GF-D8 (cell line): ENCODE data around the gene TAGLN2.

Experiments used
- DNase-seq: peaks from one replicate; lab custom pipeline; 2025; lab: John Stamatoyannopoulos, UW

TAGLN2 gene

DNA sequence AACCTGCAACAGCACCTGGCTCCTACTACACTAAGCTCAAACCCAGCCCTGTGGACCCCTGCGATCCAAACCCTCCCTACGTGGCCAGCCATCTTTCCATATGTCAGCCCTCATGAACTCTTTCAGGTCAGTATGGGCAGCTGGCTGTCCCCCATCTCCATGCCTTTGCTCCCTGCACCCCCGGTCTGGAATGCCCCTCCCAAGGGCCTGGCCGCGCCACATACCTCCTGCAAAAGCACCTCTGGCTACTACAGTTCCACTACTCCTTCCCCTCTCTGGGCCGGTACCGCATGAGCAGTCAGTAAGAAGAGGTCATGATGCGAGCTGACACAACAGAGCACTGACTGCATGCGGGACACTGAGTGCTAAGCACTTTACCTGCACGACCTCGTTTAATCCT, 10.0 kb upstream of the TAGLN2 start:
- no peak for DNase-seq

DNA sequence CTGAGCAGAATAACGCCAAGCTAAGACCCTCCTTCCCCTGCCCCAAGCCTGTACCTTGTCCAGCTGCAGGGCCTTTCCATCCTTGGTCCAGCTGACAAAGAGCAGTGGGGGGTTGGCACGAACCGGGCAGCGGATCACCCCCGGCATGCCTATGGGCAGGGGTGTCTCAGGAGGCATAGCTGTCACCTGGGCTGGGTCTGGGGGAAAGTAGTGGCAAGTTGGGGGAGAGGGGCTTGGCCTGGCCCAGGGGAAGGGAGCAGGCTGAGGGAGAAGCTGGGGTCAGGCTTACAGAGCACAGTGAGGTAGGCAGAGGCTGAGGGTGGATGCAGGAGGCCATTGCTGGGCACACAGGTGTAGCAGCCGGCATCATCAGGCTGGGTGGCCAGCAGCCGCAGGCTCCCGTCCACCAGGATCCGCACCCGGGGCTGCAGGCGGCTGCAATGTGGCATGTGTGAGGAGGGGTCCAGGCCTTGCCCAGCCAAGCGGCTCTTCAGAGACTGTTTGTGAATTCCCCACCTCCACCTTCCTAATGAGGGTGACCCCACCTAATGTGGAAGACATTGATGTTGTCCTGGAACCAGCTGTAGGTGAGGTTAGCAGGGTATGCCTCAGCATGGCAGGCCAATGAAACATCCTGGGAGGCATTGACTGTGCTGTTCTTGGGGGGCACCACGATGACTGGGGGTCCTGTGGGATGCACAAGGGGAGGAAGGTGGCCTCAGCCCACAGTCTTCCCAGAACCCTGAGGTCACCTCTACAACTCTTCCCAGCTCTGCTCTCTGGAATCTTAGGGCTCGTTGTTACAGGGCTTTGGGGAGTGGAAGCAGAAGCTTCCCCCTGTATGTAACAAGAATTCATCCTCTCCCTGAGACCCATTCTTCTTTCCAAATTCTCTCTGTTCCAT, 9.1 kb upstream of the TAGLN2 start:
- DNase-seq: no peak

DNA sequence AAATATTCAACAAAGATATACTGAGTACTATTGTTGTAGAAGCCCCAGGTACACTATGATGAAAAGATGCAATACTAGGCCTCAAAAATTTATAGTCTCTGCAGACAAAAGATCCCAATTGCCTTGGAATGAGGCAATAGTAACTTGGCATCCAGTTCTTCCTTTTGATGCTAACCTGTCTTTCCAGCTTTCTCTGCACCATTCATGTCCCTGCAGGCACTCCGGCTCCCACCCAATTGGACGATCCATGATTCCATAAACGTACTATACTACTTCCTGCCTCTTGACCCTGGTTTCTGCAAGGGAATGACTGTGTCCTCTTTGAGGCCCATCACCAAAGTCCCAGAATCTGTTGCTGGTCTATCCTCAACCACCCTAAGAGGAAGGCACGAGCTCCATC, 8.0 kb upstream of the TAGLN2 start:
- no peak for DNase-seq

DNA sequence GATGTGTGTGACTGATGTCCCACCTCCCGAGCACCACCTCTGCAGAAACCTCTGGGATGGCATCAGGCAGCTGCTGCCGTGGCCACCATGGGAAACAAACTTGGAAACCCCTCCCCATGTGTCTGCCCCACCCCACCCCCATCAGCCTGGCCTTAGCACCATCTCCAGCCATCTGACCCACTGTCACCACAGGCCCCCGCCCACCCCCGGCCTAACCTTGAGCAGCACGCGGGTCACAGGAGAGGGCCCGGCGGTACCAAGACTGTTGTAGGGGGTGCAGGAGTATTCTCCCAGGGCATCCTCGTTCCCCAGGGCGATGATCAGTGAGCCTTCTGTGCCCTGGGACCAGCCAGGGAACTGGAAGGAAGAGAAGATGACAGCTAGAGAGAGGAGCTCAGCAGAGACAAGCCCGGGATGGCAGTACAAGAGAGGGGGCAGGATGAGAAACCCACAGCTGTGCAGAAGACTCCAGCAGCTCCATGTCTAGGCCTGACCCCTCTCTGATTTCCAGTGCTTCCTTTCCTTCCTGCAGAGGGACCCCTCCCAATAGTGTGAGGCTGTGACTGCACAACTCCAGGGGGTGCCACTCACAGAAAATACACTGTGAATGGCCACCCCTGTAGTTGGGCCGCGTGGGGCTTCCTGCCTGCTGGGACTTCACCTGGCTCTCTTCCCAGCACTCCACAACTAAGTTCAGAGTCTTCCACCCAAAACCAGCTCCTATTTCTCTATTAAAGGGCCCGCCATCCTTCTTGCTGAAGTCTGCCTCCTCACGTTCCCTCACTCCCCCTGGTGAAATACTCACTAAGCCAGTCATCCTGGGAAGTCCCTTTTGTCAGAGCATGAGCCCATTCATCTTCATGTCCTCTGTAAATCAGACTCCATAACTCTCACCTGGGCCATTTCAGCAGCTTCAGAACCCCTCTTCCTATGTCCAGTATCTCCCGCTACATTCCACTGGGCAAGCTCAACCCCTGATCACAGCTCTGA, 7.3 kb upstream of the TAGLN2 start:
- no peak for DNase-seq

DNA sequence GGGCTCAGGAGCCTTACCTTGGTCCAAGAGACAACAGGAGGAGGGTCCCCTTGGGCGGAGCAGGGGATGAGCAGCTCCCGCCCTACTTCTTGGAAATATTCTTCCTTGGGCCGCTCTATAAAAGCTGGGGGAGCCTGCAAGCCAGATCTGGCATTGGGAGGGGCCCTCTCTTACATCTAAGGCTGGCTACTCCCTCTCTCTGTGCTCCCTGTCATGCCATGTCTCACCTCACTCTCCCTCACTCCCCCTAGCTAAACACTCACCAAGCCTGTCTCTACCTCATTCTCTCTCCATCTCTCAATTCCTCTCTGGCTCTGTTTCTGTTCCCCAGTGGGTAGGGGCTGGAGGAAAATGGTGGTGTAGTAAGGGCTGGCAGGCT, 6.5 kb upstream of the TAGLN2 start:
- no peak for DNase-seq

DNA sequence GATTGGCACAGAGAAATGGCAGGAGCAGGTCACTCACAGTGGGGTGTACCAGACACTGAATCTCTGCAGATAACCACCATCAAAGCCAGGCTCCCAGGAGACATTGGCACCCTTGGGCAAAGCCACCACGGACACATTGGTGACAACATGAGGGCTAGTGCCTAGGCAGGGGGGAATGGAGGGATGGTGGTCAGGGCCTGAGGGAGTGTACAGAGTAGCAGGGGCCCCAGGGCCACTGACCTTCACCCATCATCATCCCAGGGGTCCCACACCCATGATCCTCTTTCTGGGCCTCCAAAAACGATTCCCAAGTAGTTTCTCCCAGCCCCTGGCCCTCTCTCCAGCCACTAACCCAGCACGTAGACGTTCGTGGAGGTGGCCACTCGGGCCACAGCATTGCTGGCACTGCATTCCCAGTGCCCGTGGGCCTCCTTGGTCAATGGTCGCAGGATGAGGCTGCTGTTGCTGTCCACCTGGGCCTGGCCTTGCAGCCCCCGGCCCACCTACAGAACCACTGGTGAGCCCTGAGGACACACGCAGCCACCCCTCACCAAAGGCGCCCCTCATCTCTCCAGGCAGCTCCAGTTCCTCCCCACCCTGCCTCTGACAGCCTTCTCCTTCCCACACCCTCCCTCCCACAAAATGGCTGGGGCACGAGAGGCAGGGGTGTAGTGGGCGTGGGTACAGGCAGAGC, 5.9 kb upstream of the TAGLN2 start:
- no peak for DNase-seq

DNA sequence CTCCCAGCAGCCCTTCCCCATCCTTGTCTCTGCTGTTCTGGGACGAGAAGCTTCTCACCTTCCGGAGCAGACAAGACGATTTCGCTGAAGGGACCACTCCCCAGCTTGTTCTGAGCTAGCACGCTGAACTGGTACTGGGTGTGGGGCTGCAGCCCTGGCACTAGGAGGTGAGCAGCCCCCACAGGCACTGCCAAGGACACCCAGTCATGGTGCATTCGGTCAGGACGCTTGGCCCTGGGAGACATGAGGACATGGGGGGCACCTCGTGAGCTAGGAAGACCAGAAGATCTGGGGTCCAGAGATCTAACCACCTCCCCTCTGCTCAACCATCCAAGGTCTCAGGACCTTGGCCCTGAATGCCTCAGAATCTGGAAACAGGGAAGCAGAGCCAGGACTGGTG, 5.3 kb upstream of the TAGLN2 start:
- no peak for DNase-seq

DNA sequence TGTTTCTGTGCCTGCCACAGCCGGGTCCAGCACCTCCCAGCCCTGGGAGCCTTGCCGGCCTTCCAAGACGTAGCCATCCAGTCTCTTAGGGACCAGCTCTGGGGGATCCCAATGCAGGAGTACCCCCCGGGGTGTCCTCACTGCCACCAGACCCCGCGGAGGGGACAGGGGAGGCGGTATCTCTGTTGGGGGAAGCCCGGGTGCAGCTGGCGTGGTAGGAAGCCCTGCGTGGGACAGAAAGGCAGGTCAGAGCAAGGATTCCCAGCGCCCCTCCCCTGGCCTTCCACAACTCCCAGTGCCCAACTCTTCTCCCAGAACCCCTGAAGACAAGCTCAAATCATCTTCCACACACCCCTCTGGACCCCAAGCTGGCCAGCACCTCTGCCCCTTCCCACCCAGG, 4.9 kb upstream of the TAGLN2 start:
- no peak for DNase-seq

DNA sequence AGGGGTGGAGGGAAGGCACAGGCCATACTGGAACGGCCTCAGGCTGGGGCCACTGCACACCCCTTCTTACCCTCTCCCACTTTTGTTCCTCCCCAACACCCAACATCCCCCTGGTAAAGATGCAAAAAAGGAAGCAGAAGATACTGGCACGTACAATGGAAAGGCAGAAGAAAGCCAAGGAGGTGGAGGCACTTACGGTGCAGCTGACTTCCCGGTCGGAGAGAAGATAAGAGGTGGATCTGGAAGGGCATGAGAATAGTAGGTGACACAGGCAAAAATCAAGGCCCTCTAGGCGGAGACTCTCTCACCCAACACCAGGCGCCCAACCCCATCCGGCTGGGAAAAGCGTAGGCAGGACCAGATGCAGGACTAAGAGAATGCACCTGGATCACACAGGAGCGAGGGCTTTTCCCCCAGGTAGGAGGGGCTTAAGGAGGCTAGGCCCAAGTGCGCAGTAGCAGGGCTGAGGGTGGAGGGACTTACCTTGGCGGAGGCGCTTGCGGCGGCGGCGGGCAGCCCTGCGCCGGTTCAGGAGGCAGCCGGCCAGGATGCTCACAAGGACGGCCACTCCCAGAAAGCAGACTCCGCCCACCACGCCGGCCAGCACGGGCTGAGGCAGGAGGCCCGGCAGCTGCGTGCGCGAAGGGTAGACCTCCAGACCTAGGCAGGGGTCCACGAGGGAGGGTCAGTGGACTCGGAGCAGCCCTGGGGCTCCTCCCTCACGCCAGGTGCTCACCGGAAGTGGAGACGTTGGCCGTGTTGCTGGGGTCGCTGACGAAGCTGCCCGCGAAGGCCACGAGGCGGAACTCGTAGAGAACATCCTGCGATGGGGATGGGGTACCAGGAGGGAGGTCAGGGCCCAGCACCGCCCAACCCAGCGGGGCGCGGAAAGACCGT, 4.1 kb upstream of the TAGLN2 start:
- no peak for DNase-seq

DNA sequence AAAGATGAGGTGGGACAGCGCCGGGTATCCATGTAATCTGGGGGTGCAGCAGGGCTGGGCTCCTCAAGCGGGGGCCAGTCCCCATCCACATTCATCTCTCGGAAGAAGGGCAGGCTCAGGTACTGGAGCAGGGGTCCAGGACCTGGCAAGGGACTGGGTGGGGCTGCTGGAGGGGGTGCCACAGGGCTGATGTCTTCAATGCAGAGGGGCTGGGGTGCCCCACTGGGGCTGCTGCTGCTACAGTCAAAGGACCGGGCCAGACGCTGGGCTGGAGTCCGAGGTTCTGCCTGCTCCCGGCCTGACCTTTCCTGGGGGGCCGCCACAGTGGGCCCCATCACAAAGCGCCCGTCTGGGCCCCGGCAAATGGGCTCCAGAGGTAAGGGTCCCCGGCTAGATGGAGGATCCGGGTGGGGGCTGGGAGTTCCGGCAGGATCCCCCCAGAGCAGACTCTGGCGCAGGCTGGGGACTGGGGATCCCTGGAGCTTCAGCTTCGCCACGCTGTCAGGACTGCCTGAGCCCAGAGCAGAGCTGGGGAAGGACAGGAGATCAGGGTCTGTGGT, 3.3 kb upstream of the TAGLN2 start:
- no peak for DNase-seq

DNA sequence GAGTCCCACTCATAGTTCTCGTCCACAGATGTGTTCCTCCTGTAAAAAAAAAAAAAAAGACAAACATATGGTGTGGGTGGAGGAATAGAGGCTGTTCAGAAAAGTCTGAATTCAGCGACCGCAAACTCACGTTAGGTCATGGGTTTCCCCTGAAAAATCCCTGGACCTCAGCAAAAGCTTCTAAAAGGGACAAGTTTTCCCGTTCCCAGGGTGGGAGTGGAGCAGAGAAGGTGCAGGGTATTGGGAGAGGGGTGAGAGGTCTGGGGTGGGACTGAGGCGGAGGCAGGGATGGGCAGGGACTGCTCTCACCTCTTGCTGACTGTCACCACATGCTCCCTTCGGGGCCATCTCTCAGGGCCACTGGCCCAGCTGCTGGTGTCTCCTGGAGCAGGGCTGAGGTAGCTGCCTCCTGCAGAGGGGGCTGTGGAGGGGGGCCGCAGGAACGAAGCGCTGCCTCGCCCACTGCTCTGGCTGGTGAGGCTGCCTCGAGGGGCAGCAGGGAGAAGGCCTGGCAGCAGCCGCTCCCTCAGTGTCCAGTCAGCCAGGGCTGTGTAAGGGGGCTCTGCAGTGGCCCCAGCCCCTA, 2.6 kb upstream of the TAGLN2 start:
- no peak for DNase-seq

DNA sequence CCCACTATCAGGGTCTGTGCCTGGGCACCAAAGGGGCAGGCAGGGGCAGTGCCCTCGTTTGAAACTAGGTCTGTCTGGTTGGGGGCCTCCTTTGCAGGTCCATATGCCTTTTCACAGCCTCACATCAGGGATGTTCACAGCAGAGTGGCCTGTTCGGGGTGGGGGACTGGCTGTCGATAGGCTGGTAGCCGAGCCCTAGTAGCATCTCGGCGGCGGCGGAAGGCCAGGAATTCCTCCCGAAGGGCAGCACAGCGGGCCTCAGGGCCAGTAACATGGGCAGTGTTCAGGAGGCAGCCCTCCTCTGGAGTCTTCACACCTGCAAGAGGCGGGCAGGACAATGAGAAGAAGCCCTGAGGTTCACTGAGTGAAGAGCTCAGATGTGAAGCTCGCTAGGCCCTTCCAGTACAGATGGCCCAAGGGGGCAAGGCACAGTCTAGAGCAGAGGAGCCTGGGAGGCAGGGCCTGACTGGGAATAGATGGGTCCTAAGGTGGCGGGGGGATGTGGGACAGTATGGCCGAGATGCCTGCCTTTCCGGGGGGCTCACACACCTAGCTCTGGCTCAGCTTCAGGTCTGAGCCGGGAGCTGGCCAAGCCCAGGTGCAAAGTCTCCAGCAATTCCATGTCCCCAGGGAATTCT, 2.0 kb upstream of the TAGLN2 start:
- no peak for DNase-seq

DNA sequence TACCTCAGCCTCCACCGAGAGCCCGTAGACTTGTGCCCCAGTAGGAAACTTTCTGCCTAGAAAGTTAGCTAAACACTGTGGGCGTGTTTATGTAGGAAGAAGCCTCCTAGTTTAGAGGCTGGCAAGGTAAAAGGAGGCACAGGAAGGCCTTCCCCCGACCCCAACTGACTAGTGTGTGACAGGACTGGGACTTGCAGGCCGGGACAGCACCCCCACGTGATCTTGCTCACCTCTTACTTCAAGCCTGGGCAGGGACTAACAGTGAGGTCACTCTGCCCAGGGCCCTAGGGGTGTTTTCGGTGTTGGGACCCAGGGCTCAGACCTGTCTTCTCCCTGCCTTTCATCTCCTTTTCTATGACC, 392 bp upstream of the TAGLN2 start:
- DNase-seq: no peak

DNA sequence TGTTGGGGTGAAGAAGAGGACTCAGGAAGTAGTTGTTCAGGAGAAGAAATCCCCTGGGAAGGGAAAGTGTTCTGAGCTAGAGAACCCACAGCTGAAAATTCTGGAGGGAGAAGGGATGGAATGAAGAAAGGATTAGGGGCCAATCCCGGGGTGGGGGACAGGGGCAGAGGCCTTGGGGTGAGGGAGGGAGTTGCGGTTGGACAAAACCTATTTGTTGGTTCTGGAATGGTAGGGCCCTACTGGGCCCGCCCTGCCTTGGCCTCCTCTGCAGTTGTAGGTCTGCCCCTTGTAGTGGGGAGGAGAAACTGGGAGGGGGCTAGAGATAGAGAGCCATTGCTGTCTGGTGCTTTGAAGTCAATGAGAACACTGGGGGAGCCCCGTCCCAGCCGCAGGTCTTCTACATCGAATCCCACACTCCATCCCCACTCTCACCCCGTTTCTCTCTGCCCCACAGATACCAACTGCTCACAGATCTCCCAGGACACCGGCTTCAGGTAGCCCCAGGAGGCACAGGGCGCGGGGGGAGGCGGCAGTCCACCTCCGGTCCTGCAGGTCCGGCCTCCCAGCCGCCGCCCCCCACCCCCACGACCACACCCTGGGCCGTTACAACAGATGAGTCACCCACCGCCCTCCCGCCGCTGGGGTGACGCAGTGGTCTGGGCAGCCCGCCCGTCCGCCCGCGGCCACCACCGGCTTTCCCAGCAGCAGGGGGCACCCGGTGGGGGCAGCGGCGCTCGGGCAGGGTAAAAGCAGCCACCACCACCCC, 1.1 kb downstream of the TAGLN2 start:
- no peak for DNase-seq

DNA sequence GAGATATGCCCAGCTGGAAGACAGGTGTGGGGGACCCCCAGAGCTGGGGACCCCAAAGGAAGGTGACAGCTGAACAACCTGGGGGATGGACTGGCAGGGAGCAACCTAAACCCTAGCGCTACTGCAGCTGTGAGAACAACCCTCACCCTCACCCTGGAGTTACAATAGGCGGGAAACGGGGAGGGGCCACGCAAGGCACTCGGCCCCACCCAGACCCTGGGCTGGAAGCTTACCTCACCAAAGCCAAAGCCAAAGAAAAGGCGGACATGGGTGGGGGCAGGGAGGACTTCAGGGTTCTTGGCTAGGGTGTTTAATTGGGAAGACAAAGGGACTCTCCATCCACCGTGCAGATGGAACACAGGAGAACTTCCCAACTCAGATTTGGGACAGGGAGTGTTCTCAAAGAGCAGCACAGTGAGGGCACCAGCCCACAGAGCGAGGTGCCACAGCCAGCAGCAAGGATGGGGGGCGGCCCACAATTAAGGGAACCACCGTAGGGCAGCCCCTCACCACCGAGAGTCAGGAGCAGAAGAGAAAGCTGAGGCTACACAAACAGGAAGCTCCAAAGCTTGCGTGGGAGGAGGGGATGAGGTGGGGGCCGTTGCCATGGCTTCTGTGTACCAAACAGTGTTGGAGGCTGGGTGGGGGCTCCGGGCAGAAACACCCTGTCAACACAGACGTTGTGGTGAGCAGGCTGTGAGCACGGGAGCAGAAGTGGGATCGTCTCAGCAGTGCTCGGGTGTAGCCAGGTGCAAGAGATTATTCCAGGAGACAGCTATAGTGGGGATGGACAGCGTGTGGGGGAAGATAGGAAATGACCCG, 1.9 kb downstream of the TAGLN2 start:
- DNase-seq: peak; percentile 74

DNA sequence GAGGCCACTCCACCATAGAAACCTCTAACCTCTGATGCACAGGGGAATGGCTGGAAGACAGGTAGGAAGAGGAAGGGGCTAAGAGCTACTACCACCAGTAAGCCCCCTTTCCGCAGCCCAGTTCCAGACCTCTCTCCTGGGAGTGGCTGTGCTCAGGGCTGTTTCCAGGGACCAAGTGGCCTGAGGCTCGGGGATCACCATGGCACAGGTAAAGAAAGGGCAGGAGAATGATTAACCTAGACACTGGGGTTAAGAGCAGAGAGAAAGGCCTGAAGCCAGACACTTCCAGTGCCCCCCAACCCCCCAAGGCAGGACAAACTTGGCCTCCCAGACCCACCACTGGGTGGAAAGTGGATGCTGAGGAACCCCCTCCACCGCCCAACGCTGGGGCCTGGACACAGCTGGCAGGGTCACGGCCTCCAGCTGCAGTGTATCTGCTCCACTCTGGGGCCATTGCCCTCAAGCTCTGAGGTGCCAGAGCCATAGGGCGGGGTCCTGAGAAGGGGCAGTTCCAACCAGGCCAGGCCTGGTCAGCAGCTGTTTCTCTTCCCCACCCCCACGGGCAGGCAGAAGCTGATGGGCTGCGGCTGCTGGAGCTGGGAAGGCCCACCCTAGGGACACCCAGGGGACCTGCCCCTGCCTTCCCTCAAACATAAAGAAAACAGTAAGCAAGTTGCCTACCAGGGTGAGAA, 2.6 kb downstream of the TAGLN2 start:
- DNase-seq: no peak

DNA sequence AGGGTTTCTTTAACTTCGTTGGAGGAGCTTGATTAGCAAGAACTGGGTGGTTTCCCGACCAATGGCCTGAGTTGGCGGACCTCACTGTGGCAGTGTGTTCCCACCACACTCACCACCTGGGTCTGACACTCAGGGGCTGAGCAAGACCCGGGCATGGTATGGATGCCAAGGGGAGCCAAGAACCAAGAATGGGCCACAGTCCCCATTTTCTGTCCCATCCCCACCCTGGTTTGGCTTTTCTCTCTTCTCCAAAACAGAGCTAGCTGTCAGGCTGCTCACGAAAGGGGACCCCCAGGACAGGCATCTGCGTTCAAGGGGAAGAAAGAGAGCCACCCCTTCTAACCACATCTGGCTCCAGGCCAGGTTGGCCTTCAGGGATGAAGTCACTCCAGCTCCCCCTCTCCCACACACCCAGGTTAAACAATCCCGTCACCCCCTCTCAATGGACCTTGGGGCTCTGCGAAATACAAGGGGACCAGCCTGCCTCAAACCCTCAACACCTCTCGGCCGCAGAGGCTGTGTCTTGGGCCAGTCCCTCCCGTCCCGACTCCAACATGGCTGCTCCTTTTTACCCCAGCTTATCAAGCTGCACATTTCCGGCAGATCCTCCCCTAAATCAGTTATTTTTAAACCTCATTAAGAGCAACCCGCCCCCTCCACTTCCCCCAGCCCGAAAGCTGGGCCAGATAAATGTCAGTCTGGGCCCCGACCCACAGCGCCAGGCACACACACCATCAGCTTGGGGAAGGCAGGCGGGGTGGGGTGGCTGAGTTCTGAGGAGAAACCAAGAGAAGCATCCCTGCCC, 3.4 kb downstream of the TAGLN2 start:
- no peak for DNase-seq
